CD4-positive, alpha-beta T cell treated with Interleukin-4 for 4 hours (primary cell): Measurements from ENCODE around the gene NPC1L1.

Experiments
- DNase-seq: peaks from one replicate; pipeline ENCODE4 v3.0.0-alpha.2; 2020

Gene NPC1L1

DNA sequence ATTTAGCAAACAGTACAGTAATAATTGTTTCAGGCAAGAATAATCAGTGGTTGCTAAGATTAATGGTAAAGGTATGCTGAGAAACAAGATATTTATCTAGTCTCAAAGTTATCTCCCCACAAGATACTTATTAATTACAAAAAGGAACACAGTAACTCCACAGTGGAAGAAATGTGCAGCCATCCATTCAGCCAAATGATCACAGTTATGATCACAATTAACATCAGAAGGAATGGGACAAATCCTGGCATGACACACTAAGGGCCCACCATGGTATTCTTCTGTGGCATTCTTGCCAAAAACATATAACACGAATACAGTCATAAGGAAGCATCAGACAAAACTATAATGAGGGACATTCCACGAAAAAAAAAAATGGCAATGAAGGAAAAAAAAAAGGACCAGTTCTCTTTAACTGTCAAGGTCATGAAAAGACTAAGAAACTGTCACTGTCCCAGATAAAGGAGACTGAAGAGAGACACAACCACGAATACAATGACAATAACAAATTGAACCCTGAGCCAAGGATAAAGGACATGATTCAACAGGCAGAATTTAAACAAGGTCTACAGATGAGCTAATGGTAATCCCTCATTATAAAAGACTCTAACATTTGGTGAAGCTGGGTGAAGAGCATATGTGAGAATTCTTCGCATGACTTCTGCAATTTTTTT is 71.5 kb downstream of the NPC1L1 start:
- DNase-seq: no peak

GRCh38 chr7:44467217-44467548 is 73.9 kb downstream of the NPC1L1 start:
- DNase-seq: no peak

DNA sequence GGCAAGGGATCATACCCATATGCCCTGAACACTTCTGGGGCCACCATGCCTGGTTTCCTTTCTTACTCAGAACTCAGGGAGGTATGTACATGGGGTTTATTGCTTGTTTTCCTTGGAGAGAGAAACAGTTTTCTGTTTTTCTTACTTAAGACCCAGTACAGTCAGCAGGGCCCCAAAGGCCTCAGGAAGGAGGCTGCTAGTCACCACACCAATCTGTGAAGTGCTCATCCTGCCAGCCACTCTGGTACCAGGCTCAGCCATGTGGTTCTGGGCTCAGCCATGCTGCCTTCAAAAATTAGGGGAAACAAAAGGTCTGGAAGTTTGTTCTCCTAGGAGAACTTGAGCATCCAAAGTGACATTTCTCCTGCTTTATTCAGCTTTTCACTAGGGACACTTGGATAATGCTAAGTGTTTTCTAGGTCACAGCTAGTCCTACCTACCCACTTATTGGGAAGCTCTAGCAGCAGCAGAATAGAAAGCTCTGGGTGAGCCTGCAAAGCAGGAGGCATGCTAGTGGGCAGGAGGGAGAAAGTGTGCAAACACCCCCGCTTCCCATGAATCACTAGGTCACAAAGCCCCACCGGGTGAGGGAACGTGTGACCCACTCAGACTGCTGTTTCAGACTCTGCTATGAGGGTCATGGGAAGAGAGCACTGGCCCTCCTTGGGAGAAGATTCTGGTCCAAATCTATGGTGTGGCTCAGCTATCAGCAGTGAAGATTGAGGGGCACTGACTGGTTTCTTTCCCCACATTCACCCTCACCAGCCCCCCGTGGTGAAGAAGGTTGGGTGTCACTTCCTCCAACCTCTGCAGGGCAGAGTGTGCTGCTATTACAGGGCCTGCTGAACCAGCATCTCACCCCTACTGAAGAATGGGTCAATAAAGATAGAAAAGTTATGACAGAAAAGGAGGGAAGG is 74.6 kb downstream of the NPC1L1 start:
- DNase-seq: no peak

- DNase-seq: no peak
Measured at GRCh38 chr7:44465490-44465889, 75.6 kb downstream of the NPC1L1 start.

- no peak for DNase-seq
Measured at GRCh38 chr7:44463169-44463808, 77.8 kb downstream of the NPC1L1 start.
